Endothelial cell (in vitro differentiated cells): ENCODE measurements around the gene CTSS. TPM values are rescaled to one million over a fixed set of nuclear protein-coding genes. Genes with fewer than 3 reads are reported as not detected.

Experiments used
- DNase-seq: peaks from one replicate; pipeline ENCODE4 v3.0.0; 2021; ENCODE audit warnings: low spot score
- H3K27ac Mint-ChIP-seq: one replicate; pipeline ENCODE4 v1.8.0; 2021; ENCODE audit warnings: mixed read lengths, inconsistent platforms; ENCODE audit not compliant: unreplicated experiment
- H3K27me3 Mint-ChIP-seq: one replicate; pipeline ENCODE4 v1.8.0; 2021; ENCODE audit warnings: mild to moderate bottlenecking, moderate library complexity, mixed read lengths, inconsistent platforms; ENCODE audit not compliant: unreplicated experiment
- H3K36me3 Mint-ChIP-seq: one replicate; pipeline ENCODE4 v1.8.0; 2021; ENCODE audit warnings: mild to moderate bottlenecking, low read depth, mixed read lengths, inconsistent platforms; ENCODE audit not compliant: unreplicated experiment
- H3K4me1 Mint-ChIP-seq: one replicate; pipeline ENCODE4 v1.8.0; 2021; ENCODE audit warnings: mild to moderate bottlenecking, mixed read lengths, inconsistent platforms; ENCODE audit not compliant: unreplicated experiment
- H3K4me3 Mint-ChIP-seq: one replicate; pipeline ENCODE4 v1.8.0; 2021; ENCODE audit warnings: mild to moderate bottlenecking, mixed read lengths, inconsistent platforms; ENCODE audit not compliant: unreplicated experiment
- H3K9me3 Mint-ChIP-seq: one replicate; pipeline ENCODE4 v1.8.0; 2021; ENCODE audit warnings: mixed read lengths, inconsistent platforms; ENCODE audit not compliant: unreplicated experiment
- CTCF ChIP-seq: fragments of 200-600 bp; sonication (generic); IDR thresholded peaks from one replicate; pipeline ENCODE4 v1.5.0; 2021; ENCODE audit warnings: antibody characterized with exemption; ENCODE audit not compliant: unreplicated experiment
- total RNA-seq: library from RNA; stranded (reverse); fragmentation: NEBNext Ultra II Directional; extraction: Animal tissue kit (Norgen Biotek cat#: 25700); gene quantifications from one replicate; pipeline ENCODE4 v1.2.1, GENCODE V29; 2021; ENCODE audit not compliant: unreplicated experiment

CTSS gene
- total RNA-seq, 1 donor from 2014 or later, result 0.33 TPM

GRCh38 chr1:150696162-150696561, 69.4 kb downstream of the CTSS start:
- Mint-ChIP-seq H3K9me3 (no peaks in the 10 kb centered on the region), H3K4me3 (peak overlapping the region; percentile 99), H3K27ac (peak overlapping the region; percentile 94), H3K27me3 (peaks cover 3% of the 10 kb centered on the region), H3K4me1 (peaks cover 14% of the 10 kb centered on the region), H3K36me3 (peaks cover 3% of the 10 kb centered on the region)
- no peak for TF ChIP-seq CTCF
- no peak for DNase-seq

DNA sequence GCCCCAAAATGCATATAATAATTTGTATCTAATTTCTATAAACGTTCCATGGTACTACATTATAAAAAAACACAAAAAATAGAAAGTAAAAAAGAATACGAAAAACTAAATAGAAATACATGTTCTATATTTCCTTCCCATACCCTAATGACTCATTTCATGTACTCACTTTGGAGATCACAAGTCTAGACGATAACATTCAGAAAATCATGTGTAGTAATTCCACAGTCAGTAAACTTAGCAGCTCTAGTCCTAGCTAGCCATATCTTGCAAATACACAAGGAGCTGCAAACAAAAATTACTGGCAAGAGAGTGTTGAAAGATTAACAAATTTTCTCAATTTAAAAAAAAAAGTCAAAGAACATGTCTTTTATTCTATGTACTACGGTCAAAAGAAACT, 70.0 kb downstream of the CTSS start:
- Mint-ChIP-seq H3K27me3 (peaks cover 3% of the 10 kb centered on the region), H3K36me3 (peaks cover 3% of the 10 kb centered on the region), H3K4me3 (peak overlapping the region; percentile 50), H3K9me3 (no peaks in the 10 kb centered on the region), H3K27ac (no peak overlapping the region), H3K4me1 (peaks cover 14% of the 10 kb centered on the region)
- no peak for DNase-seq
- no peak for TF ChIP-seq CTCF

- Mint-ChIP-seq H3K27me3 (peaks cover 3% of the 10 kb centered on the region), H3K36me3 (peaks cover 9% of the 10 kb centered on the region), H3K4me3 (no peak overlapping the region), H3K27ac (peak overlapping the region; percentile 48), H3K4me1 (peaks cover 17% of the 10 kb centered on the region), H3K9me3 (no peaks in the 10 kb centered on the region)
- no peak for TF ChIP-seq CTCF
- no peak for DNase-seq
Measured at GRCh38 chr1:150692720-150693119, 72.9 kb downstream of the CTSS start.

DNA sequence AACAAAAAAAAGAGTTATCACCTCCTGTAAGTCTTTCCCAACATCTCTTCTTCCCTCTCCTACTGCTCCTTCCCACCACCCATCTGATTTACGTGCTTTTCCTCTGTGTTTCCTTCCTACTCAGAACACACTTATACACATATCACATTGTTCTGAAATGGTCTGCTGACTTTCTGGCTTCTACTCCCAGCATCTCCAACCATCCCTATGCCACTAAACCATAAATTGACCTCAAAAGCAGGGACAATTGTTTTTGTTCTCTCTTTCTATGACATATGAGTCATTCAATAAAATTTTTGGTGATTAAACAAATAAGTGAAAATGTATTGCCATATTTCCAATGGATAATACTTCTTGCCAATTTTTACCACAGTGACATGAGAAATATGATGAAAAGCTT, 76.8 kb downstream of the CTSS start:
- H3K4me1 Mint-ChIP-seq, result peaks cover 6% of the 10 kb centered on the region
- no peaks in the 10 kb centered on the region for H3K9me3 Mint-ChIP-seq
- H3K27me3 Mint-ChIP-seq, result no peaks in the 10 kb centered on the region
- DNase-seq, result no peak
- H3K27ac Mint-ChIP-seq, result peak overlapping the region; percentile 58
- TF ChIP-seq CTCF, result no peak
- peak overlapping the region; percentile 79 for H3K4me3 Mint-ChIP-seq
- H3K36me3 Mint-ChIP-seq, result peaks cover 9% of the 10 kb centered on the region

DNA sequence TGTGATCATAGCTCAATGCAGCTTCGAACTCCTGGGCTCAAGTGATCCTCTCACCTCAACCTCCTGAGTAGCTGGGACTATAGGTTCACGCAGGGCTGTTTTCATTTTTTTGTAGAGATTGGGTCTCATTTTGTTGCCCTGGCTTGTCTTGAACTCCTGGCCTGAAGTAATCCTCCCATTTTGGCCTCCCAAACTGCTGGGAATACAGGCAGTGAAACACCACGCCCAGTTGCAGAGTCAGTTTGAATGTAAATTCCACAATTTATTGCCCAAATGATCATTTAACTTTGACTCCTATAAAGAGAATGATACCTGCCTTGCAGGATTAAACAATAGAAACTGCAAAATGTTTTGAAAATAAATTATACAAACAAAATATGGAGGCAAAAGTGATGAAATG, 79.3 kb downstream of the CTSS start:
- DNase-seq, result no peak

More for the DNA sequence above, 79.3 kb downstream of the CTSS start:
- Mint-ChIP-seq H3K9me3 (no peaks in the 10 kb centered on the region), H3K36me3 (peaks cover 6% of the 10 kb centered on the region), H3K4me3 (no peak overlapping the region), H3K27ac (no peak overlapping the region), H3K27me3 (no peaks in the 10 kb centered on the region), H3K4me1 (peaks cover 8% of the 10 kb centered on the region)
- no peak for TF ChIP-seq CTCF
